ENCODE measurements around the gene MTIF3.

DNA sequence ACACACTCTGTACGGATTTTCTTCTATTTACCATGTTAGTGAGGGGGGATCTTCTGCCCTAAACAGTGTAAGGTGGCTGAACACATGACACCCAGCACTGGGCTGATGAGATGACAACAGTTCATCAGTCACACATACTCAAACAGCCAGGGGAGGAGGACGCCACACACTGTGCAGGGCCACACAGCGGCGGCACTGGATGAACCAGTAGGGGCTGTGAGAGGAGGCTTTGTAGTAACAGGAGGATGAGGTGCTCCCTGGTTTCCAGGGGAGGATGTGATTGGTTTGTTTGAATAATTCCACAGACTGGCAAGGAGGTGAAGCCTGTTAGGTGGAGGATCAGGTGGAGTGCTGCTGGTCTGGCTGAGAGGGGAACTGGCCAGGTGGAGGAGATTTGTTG is 42.3 kb downstream of the MTIF3 start:
- TF ChIP-seq, protein P1, sequence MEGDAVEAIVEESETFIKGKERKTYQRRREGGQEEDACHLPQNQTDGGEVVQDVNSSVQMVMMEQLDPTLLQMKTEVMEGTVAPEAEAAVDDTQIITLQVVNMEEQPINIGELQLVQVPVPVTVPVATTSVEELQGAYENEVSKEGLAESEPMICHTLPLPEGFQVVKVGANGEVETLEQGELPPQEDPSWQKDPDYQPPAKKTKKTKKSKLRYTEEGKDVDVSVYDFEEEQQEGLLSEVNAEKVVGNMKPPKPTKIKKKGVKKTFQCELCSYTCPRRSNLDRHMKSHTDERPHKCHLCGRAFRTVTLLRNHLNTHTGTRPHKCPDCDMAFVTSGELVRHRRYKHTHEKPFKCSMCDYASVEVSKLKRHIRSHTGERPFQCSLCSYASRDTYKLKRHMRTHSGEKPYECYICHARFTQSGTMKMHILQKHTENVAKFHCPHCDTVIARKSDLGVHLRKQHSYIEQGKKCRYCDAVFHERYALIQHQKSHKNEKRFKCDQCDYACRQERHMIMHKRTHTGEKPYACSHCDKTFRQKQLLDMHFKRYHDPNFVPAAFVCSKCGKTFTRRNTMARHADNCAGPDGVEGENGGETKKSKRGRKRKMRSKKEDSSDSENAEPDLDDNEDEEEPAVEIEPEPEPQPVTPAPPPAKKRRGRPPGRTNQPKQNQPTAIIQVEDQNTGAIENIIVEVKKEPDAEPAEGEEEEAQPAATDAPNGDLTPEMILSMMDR (IDR thresholded peaks at IDR 0.05) = no peak
- TF ChIP-seq POLR2AphosphoS5 (IDR thresholded peaks at IDR 0.05) = no peak
